Duodenal mucosa (tissue), 2 donors: Measurements from ENCODE around the gene BLID.

Source experiments
- H3K27ac ChIP-seq: one replicate; pipeline ENCODE4 v1.7.0; 2013; ENCODE audit warnings: low read depth, low read length
- H3K27me3 ChIP-seq, 2 donors: one replicate each; pipeline ENCODE4 v1.7.0; 2013; ENCODE audit warnings: low read length in 2 of 2, control low read depth in 1 of 2; ENCODE audit not compliant: insufficient read depth in 2 of 2, control insufficient read depth in 1 of 2
- H3K36me3 ChIP-seq, 2 donors: one replicate each; pipeline ENCODE4 v1.7.0; 2013; ENCODE audit warnings: low read length in 2 of 2, control low read depth in 1 of 2; ENCODE audit not compliant: insufficient read depth in 2 of 2, control insufficient read depth in 1 of 2
- H3K4me1 ChIP-seq, 2 donors: one replicate each; pipeline ENCODE4 v1.7.0; 2013; ENCODE audit warnings: low read length in 2 of 2, control low read depth in 1 of 2; ENCODE audit not compliant: insufficient read depth in 2 of 2, control insufficient read depth in 1 of 2
- H3K4me3 ChIP-seq, 2 donors: one replicate each; pipeline ENCODE4 v1.7.0; 2013; ENCODE audit warnings: low read length in 2 of 2, low read depth in 1 of 2
- H3K9ac ChIP-seq, 2 donors: one replicate each; pipeline ENCODE4 v1.7.0; 2013; ENCODE audit warnings: low read length in 2 of 2, low read depth in 1 of 2
- H3K9me3 ChIP-seq, 2 donors: one replicate each; pipeline ENCODE4 v1.7.0; 2013; ENCODE audit warnings: low read length in 2 of 2, control low read depth in 1 of 2; ENCODE audit not compliant: control insufficient read depth in 1 of 2

BLID gene

GRCh38 chr11:122098261-122098980, 17.6 kb downstream of the BLID start:
- no peak overlapping the region for H3K9ac ChIP-seq
- H3K27me3 ChIP-seq, result peaks cover 0 to 16% of the 10 kb centered on the region in 2 donors
- no peak overlapping the region for H3K27ac ChIP-seq
- no peaks in the 10 kb centered on the region for H3K9me3 ChIP-seq
- H3K36me3 ChIP-seq, result no peaks in the 10 kb centered on the region
- no peaks in the 10 kb centered on the region for H3K4me1 ChIP-seq
- H3K4me3 ChIP-seq, result no peak overlapping the region

- Histone ChIP-seq H3K27ac (no peak overlapping the region), H3K36me3 (no peaks in the 10 kb centered on the region), H3K9ac (no peak overlapping the region), H3K9me3 (no peaks in the 10 kb centered on the region), H3K27me3 (peaks cover 0 to 16% of the 10 kb centered on the region in 2 donors), H3K4me3 (no peak overlapping the region), H3K4me1 (no peaks in the 10 kb centered on the region)
Measured at GRCh38 chr11:122097419-122098001, 18.5 kb downstream of the BLID start.

GRCh38 chr11:122096272-122097112, 19.5 kb downstream of the BLID start:
- no peaks in the 10 kb centered on the region for H3K9me3 ChIP-seq
- no peaks in the 10 kb centered on the region for H3K36me3 ChIP-seq
- H3K27me3 ChIP-seq, result peaks cover 0 to 16% of the 10 kb centered on the region in 2 donors
- no peaks in the 10 kb centered on the region for H3K4me1 ChIP-seq
- H3K4me3 ChIP-seq, result no peak overlapping the region
- no peak overlapping the region for H3K9ac ChIP-seq
- no peak overlapping the region for H3K27ac ChIP-seq

GRCh38 chr11:122095681-122096262, 20.2 kb downstream of the BLID start:
- Histone ChIP-seq H3K4me3 (no peak overlapping the region), H3K4me1 (no peaks in the 10 kb centered on the region), H3K36me3 (no peaks in the 10 kb centered on the region), H3K27me3 (peaks cover 0 to 10% of the 10 kb centered on the region in 2 donors), H3K27ac (no peak overlapping the region), H3K9me3 (no peaks in the 10 kb centered on the region), H3K9ac (no peak overlapping the region)

GRCh38 chr11:122094836-122095235, 21.2 kb downstream of the BLID start:
- no peak overlapping the region for H3K9ac ChIP-seq
- H3K4me3 ChIP-seq, result no peak overlapping the region
- H3K4me1 ChIP-seq, result no peaks in the 10 kb centered on the region
- H3K27ac ChIP-seq, result no peak overlapping the region
- peaks cover 0 to 4% of the 10 kb centered on the region in 2 donors for H3K27me3 ChIP-seq
- H3K36me3 ChIP-seq, result no peaks in the 10 kb centered on the region
- no peaks in the 10 kb centered on the region for H3K9me3 ChIP-seq

GRCh38 chr11:122093731-122094275, 22.2 kb downstream of the BLID start:
- H3K27ac ChIP-seq, result no peak overlapping the region
- H3K27me3 ChIP-seq, result no peaks in the 10 kb centered on the region
- H3K36me3 ChIP-seq, result no peaks in the 10 kb centered on the region
- no peak overlapping the region for H3K4me3 ChIP-seq
- H3K9me3 ChIP-seq, result no peaks in the 10 kb centered on the region
- no peaks in the 10 kb centered on the region for H3K4me1 ChIP-seq
- H3K9ac ChIP-seq, result no peak overlapping the region

GRCh38 chr11:122091835-122092234, 24.2 kb downstream of the BLID start:
- H3K4me3 ChIP-seq, result no peak overlapping the region
- H3K9ac ChIP-seq, result no peak overlapping the region
- no peaks in the 10 kb centered on the region for H3K9me3 ChIP-seq
- H3K36me3 ChIP-seq, result no peaks in the 10 kb centered on the region
- H3K27me3 ChIP-seq, result no peaks in the 10 kb centered on the region
- H3K4me1 ChIP-seq, result no peaks in the 10 kb centered on the region
- H3K27ac ChIP-seq, result no peak overlapping the region

GRCh38 chr11:122089111-122089510, 26.9 kb downstream of the BLID start:
- no peaks in the 10 kb centered on the region for H3K9me3 ChIP-seq
- H3K36me3 ChIP-seq, result no peaks in the 10 kb centered on the region
- no peak overlapping the region for H3K9ac ChIP-seq
- H3K4me1 ChIP-seq, result no peaks in the 10 kb centered on the region
- H3K27me3 ChIP-seq, result no peaks in the 10 kb centered on the region
- H3K27ac ChIP-seq, result no peak overlapping the region
- no peak overlapping the region for H3K4me3 ChIP-seq

GRCh38 chr11:122085712-122086111, 30.3 kb downstream of the BLID start:
- H3K9ac ChIP-seq, result no peak overlapping the region
- H3K36me3 ChIP-seq, result no peaks in the 10 kb centered on the region
- H3K27me3 ChIP-seq, result no peaks in the 10 kb centered on the region
- H3K4me1 ChIP-seq, result no peaks in the 10 kb centered on the region
- H3K4me3 ChIP-seq, result no peak overlapping the region
- H3K9me3 ChIP-seq, result no peaks in the 10 kb centered on the region
- no peak overlapping the region for H3K27ac ChIP-seq
